ENCODE results near the gene GLS2. TPM values are rescaled to one million over a fixed set of nuclear protein-coding genes. Genes with fewer than 3 reads are reported as not detected.
A peak's percentile ranks its signal among the peaks of the same experiment; 100 is the strongest.
"Not testable (repeated sequence)": the region's sequence is repeated elsewhere in the genome, so short reads cannot be mapped to it uniquely, and the experiment has no call there.

GLS2 gene
- total and polyA plus RNA-seq, 9 of the 15 experiments (the other 6 are each of a cell fraction or from before 2014, with no cell fraction given), result 0.11 TPM; not detected in 8

DNA sequence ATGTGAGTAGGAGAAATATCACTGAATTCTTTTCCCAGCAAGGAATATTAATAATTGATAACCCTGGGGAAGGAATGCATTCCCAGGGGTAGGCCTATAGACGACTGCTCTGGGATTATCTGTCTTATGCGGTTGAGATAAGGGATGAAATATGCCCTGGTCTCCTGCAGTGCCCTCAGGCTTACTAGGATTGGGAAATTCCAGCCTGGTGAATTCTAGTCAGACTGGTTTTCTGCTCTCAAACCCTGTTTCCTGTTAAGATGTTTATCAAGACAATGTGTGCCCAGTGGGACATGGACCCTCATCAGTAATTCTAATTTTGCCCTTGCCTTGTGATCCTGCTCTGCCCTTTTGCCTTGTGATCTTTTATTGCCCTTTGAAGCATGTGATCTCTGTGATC lies 44.8 kb downstream of the GLS2 start:
- H3K9me1 ChIP-seq (ENCODE audit: control insufficient read depth, insufficient read depth, low read length); H3K4me3 ChIP-seq; H3K27me3 ChIP-seq (ENCODE audit: control insufficient read depth in 2 of 2, insufficient read depth in 2 of 2, low read length in 2 of 2); H3K27ac ChIP-seq (ENCODE audit: extremely low read depth, low read depth, low read length); FAIRE-seq; H3K9ac ChIP-seq (ENCODE audit: insufficient read depth in 1 of 2, low read depth in 2 of 2, low read length in 2 of 2); CTCF ChIA-PET (ENCODE audit: low intra/inter-chr PET ratio); POLR2A ChIA-PET; ATAC-seq; intact Hi-C loops (cut with micrococcal nuclease); DNase-seq (ENCODE audit: extremely low read depth in 1 of 4, low spot score in 3 of 4); H3K4me2 ChIP-seq (ENCODE audit: insufficient read depth, low read length); in situ Hi-C loops (cut with MboI); BruUV-seq (replicated peaks); H3K9me3 ChIP-seq (replicated peaks; ENCODE audit: control insufficient read depth, insufficient read depth, low read depth, low read length); H4K20me1 ChIP-seq (replicated peaks; ENCODE audit: control insufficient read depth, insufficient read depth, low read length); H2AFZ ChIP-seq (ENCODE audit: low read depth, low read length): not testable (repeated sequence)
- peaks cover 73% of the 10 kb centered on the region for H3K79me2 ChIP-seq (ENCODE audit: control insufficient read depth, insufficient read depth, low read length)
- peaks cover 19% of the 10 kb centered on the region for H3K36me3 ChIP-seq (ENCODE audit: control insufficient read depth, insufficient read depth, low read length)
- WGBS (ENCODE audit: insufficient coverage, low coverage, missing lambda C conversion rate), result 19% methylated on average over 2 of the region's 2 CpGs
- peaks cover 17 to 18% of the 10 kb centered on the region in 2 experiments for H3K4me1 ChIP-seq (replicated peaks in 1 of 2; ENCODE audit: control insufficient read depth in 2 of 2, insufficient read depth in 2 of 2, low read length in 2 of 2)
- TF ChIP-seq TRIM28 (IDR thresholded peaks at IDR 0.05) (0 out of 2 replicates have a peak, but pooled peaks have one; percentile 75), TRIM24 (IDR thresholded peaks at IDR 0.05) (peak; percentile 19 to 39; a peak in 2 of 4 replicates), CBX3 (IDR thresholded peaks at IDR 0.05; ENCODE audit: borderline replicate concordance in 1 of 2, low read length in 2 of 2) (peak in 1 of 2 experiments; percentile 46; a peak in 1 of 3 replicates), ZEB2 (IDR thresholded peaks at IDR 0.05) (peak; percentile 29; the same call in 1 of the 2 replicates), ZNF280A (IDR thresholded peaks at IDR 0.05; ENCODE audit: low read depth, partially characterized antibody) (peak; percentile 83)

Data from K562 (cell line).